GM10266 (cell line): ENCODE results near the gene PCDHGA8.

Experiments
- DNase-seq: peaks from one replicate; pipeline ENCODE4 v3.0.0; 2012; ENCODE audit errors: extremely low spot score
- TF ChIP-seq, protein P1 (sequence below): IDR thresholded peaks from 2 replicates; pipeline ENCODE4 v1.5.1; 2012; ENCODE audit warnings: mild to moderate bottlenecking, low read depth; ENCODE audit not compliant: control insufficient read depth, insufficient read depth; ENCODE audit errors: missing control alignments

The PCDHGA8 gene

DNA sequence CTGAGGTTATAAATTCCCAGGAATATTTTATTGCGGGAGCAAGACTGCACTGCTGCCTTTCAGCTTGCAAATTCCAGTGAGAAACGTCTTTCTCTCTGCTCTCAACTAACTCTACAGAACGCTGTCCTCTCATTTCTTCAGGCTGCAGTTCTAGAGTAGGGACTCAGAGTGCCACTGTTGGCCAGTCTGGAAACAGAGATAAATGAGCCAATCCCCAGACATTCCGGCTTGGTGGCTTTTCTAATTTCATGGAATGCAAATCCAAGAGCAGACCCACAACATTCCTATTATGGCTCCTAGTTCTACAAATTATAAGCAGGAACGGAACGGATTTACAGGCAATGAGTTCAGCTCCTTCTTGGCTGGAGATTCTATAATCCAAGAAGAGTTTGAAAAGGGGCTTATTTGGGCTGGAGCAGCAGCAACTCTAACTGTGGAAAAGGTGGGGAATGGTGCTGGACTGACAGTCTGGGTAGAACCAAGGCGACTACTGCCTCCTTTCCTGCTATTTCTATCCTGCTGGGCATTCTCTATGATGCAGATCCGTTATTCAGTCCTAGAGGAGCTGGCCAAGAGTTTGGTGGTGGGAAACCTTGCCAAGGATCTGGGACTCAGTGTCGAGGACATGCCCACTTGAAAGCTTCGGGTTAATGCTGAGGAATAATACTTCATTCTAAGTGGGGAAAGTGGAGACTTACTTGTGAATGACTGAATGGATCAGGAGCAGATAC, 47.1 kb downstream of the PCDHGA8 start:
- TF ChIP-seq, protein P1, sequence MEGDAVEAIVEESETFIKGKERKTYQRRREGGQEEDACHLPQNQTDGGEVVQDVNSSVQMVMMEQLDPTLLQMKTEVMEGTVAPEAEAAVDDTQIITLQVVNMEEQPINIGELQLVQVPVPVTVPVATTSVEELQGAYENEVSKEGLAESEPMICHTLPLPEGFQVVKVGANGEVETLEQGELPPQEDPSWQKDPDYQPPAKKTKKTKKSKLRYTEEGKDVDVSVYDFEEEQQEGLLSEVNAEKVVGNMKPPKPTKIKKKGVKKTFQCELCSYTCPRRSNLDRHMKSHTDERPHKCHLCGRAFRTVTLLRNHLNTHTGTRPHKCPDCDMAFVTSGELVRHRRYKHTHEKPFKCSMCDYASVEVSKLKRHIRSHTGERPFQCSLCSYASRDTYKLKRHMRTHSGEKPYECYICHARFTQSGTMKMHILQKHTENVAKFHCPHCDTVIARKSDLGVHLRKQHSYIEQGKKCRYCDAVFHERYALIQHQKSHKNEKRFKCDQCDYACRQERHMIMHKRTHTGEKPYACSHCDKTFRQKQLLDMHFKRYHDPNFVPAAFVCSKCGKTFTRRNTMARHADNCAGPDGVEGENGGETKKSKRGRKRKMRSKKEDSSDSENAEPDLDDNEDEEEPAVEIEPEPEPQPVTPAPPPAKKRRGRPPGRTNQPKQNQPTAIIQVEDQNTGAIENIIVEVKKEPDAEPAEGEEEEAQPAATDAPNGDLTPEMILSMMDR, result no peak
- DNase-seq, result no peak

DNA sequence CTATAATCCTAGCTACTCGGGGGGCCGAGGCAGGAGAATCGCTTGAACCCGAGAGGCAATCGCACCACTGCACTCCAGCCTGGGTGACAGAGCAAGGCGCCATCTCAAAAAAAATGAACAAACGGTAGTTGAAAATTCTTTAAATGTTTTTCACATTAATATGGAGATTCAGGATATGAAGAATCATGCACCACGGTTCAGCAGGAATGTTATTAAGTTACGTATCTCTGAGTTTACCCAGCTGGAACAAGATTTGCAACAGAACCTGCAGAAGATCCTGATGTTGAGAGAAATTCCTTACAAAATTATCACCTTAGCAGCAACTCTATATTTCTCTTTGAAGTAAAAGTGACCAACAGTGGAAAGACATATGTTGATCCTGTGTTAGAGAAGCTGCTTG, 47.9 kb downstream of the PCDHGA8 start:
- TF ChIP-seq, protein P1, result no peak
- no peak for DNase-seq

DNA sequence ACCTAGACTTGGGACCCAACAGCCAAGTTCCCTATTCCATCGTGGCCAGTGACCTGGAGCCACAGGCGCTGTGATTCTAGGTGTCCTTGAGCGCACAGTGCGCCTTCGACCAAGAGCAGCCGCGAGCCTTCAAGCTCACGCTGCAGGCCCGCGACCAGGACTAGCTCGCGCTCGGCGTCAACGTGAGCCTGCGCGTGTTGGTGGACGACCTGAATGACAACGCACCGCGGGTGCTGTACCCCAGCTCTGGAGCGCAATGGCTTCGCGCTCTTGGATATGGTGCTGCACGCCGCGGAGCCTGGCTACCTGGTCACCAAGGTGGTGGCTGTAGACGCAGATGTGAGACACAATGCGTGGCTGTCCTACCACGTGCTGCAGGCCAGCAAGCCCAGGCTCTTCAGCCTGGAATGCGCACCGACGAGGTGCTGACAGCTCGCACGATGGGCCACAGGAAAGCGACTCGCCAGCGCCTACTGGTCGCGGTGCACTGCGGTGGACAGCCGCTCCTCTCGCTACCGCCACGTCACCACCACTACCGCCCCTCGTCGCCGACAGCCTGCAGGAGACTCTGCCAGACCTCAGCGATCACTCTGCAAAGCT, 49.2 kb downstream of the PCDHGA8 start:
- TF ChIP-seq, protein P1, result no peak

More for the DNA sequence above, 49.2 kb downstream of the PCDHGA8 start:
- DNase-seq, result no peak
